GM12878 (cell line): ENCODE data around the gene NSFL1C. TPM values are rescaled to one million over a fixed set of nuclear protein-coding genes. Genes with fewer than 3 reads are reported as not detected.

ENCODE experiments used
- ATAC-seq: fragments of 200-7000 bp; cut with Tn5 transposase; 3 replicates; pipeline ENCODE4 v1.9.1; 2020; ENCODE audit warnings: mild to moderate bottlenecking, moderate library complexity
- BruUV-seq: library from RNA; stranded (reverse); fragments of 400-500 nt; replicated peaks from 2 replicates; lab custom pipeline; 2021; lab: Mats Ljungman, UMichigan
- CTCF ChIA-PET: fragments of 300-600 bp; sonication (Branson Sonifier 250); formaldehyde crosslinking; extraction: SDS; loops from one replicate; lab custom pipeline; 2021; ENCODE audit warnings: inconsistent platforms; lab: Yijun Ruan, JAX
- POLR2A ChIA-PET: fragments of 350-600 bp; formaldehyde crosslinking; extraction: SDS; loops from one replicate; lab custom pipeline; 2021; ENCODE audit warnings: inconsistent platforms; lab: Charles Lee
- RAD21 ChIA-PET: fragments of 300-600 bp; sonication (Branson Sonifier 250); formaldehyde crosslinking; loops from one replicate; lab custom pipeline; 2023; ENCODE audit warnings: antibody characterized with exemption; ENCODE audit not compliant: unreplicated experiment; lab: Charles Lee
- SMC1A ChIA-PET: fragments of 300-600 bp; sonication (Branson Sonifier 250); formaldehyde crosslinking; loops from one replicate; lab custom pipeline; 2023; ENCODE audit not compliant: unreplicated experiment, uncharacterized antibody; lab: Charles Lee
- DNase-seq: peaks from one replicate; pipeline ENCODE4 v3.0.0-alpha.2; 2011; ENCODE audit warnings: low read depth, low spot score
- FAIRE-seq: peaks from 3 replicates; lab custom pipeline; 2011; peaks lifted over from hg19 to GRCh38; lab: Jason Lieb, UNC
- H2AFZ ChIP-seq: 2 replicates; pipeline ENCODE4 v1.6.0; 2011; ENCODE audit warnings: low read depth, low read length, control low read depth; ENCODE audit not compliant: control insufficient read depth
- H3K27ac ChIP-seq: 2 replicates; pipeline ENCODE4 v1.5.1; 2011; ENCODE audit warnings: control low read depth; ENCODE audit not compliant: control insufficient read depth, insufficient read depth
- H3K27me3 ChIP-seq, 2 experiments: replicated peaks in 1 of 2; 2 replicates each; pipeline versions ENCODE4 v1.6.0 to v1.6.1; 2011; ENCODE audit warnings: low read length in 1 of 2; ENCODE audit not compliant: control insufficient read depth in 2 of 2, insufficient read depth in 2 of 2
- H3K36me3 ChIP-seq, 2 experiments: 2 replicates each; pipeline ENCODE4 v1.5.1; 2011; ENCODE audit warnings: low read length in 1 of 2; ENCODE audit not compliant: control insufficient read depth in 2 of 2, insufficient read depth in 2 of 2
- H3K4me1 ChIP-seq: 2 replicates; pipeline ENCODE4 v1.6.1; 2011; ENCODE audit warnings: mild to moderate bottlenecking, low read length, moderate library complexity, mixed read lengths; ENCODE audit not compliant: control insufficient read depth, insufficient read depth
- H3K4me2 ChIP-seq: 2 replicates; pipeline ENCODE4 v1.6.0; 2011; ENCODE audit warnings: control low read depth; ENCODE audit not compliant: control insufficient read depth, insufficient read depth
- H3K4me3 ChIP-seq: fragments of 200-600 bp; sonication (generic); 2 replicates; pipeline ENCODE4 v1.5.1; 2016
- H3K79me2 ChIP-seq: 2 replicates; pipeline ENCODE4 v1.6.0; 2011; ENCODE audit warnings: low read length; ENCODE audit not compliant: control insufficient read depth, insufficient read depth
- H3K9ac ChIP-seq: 2 replicates; pipeline ENCODE4 v1.8.0; 2011; ENCODE audit warnings: low read length, control low read depth, mixed read lengths; ENCODE audit not compliant: control insufficient read depth, insufficient read depth
- H3K9me3 ChIP-seq: replicated peaks from 3 replicates; pipeline ENCODE4 v1.5.1; 2011; ENCODE audit warnings: mild to moderate bottlenecking, low read length; ENCODE audit not compliant: control insufficient read depth, insufficient read depth
- H4K20me1 ChIP-seq: 2 replicates; pipeline ENCODE4 v1.6.0; 2011; ENCODE audit not compliant: control insufficient read depth, insufficient read depth
- BCL3 ChIP-seq: IDR thresholded peaks from 2 replicates; pipeline ENCODE4 v1.6.1; 2011; ENCODE audit warnings: borderline replicate concordance, low read depth, mild to moderate bottlenecking, moderate library complexity, low read length; ENCODE audit not compliant: insufficient read depth, poor library complexity, severe bottlenecking
- CEBPZ ChIP-seq: fragments of 150-350 bp; IDR thresholded peaks from 2 replicates; pipeline ENCODE4 v1.6.1; 2016; ENCODE audit warnings: low read depth, low read length
- EZH2 ChIP-seq: IDR thresholded peaks from 2 replicates; pipeline ENCODE4 v1.6.1; 2012; ENCODE audit warnings: low read depth, mild to moderate bottlenecking, control low read depth, inconsistent platforms, low read length, borderline replicate concordance; ENCODE audit not compliant: control insufficient read depth
- FOXK2 ChIP-seq: fragments of 450-650 bp; IDR thresholded peaks from 2 replicates; pipeline ENCODE4 v1.6.1; 2017; ENCODE audit warnings: mild to moderate bottlenecking, moderate library complexity
- IRF4 ChIP-seq: IDR thresholded peaks from 2 replicates; pipeline ENCODE4 v1.6.1; 2011; ENCODE audit warnings: low read depth, low read length
- MLLT1 ChIP-seq: fragments of 450-650 bp; IDR thresholded peaks from 2 replicates; pipeline ENCODE4 v1.6.1; 2016; ENCODE audit warnings: mild to moderate bottlenecking
- MTA2 ChIP-seq: fragments of 450-650 bp; IDR thresholded peaks from 2 replicates; pipeline ENCODE4 v1.6.1; 2016; ENCODE audit warnings: low read depth, mild to moderate bottlenecking, moderate library complexity
- MXI1 ChIP-seq: fragments of 150-350 bp; IDR thresholded peaks from 2 replicates; pipeline ENCODE4 v1.6.1; 2011; ENCODE audit warnings: low read depth, mild to moderate bottlenecking, inconsistent platforms, low read length, improper control_type of control experiment
- PBX3 ChIP-seq: IDR thresholded peaks from 2 replicates; pipeline ENCODE4 v1.6.1; 2011; ENCODE audit warnings: mild to moderate bottlenecking, low read depth, low read length, moderate library complexity; ENCODE audit not compliant: insufficient replicate concordance
- PKNOX1 ChIP-seq: fragments of 450-650 bp; IDR thresholded peaks from 2 replicates; pipeline ENCODE4 v1.6.1; 2016; ENCODE audit warnings: mild to moderate bottlenecking
- RAD21 ChIP-seq: IDR thresholded peaks from 2 replicates; pipeline ENCODE4 v1.6.1; 2011; ENCODE audit warnings: mild to moderate bottlenecking, low read depth, low read length, moderate library complexity; ENCODE audit not compliant: insufficient read depth
- SMAD5 ChIP-seq: IDR thresholded peaks from 2 replicates; pipeline ENCODE4 v1.6.1; 2016; ENCODE audit warnings: antibody characterized with exemption, low read depth
- TAF1 ChIP-seq: IDR thresholded peaks from 2 replicates; pipeline ENCODE4 v1.6.1; 2011; ENCODE audit warnings: mild to moderate bottlenecking, low read depth, low read length, borderline replicate concordance
- WGBS: methylation state at CpG from one replicate; pipeline ENCODE4 v1.1.6; 2016; ENCODE audit warnings: low lambda C conversion rate; ENCODE audit not compliant: insufficient replicate concordance, insufficient coverage; ENCODE audit errors: missing lambda C conversion rate; 5-methylcytosine and 5-hydroxymethylcytosine counted together
- in situ Hi-C: fragments of 300-500 bp; cut with MboI; formaldehyde crosslinking; loops from 9 replicates; pipeline ENCODE4 v1.14.3; 2018; ENCODE audit warnings: mixed read lengths
- intact Hi-C: fragments of 100-400 bp; cut with micrococcal nuclease; formaldehyde crosslinking; loops from one replicate; pipeline ENCODE4 v1.14.2; 2022; ENCODE audit not compliant: unreplicated experiment
- polyA plus RNA-seq, 11 experiments: library from polyadenylated mRNA; depleted of rRNA in 4 of 11; unstranded in 6 of 11; stranded (reverse) in 5 of 11; fragments of >200 nt; fragmentation: Nextera tagmentation in 4 of 11; fragmentation: Illumina TruSeq in 1 of 11; extraction: Ambion mirVana in 4 of 11; extraction: Trizol in 1 of 11; gene quantifications; 1 replicate in 1 of 11; 2 replicates in 10 of 11; pipeline versions ENCODE4 v1.2.1 to v1.2.3, GENCODE V29; 2011 to 2016; ENCODE audit warnings: inconsistent platforms in 2 of 11, missing spikeins in 2 of 11, low read depth in 1 of 11
- total RNA-seq, 4 experiments: library from RNA; depleted of rRNA in 3 of 4; stranded (reverse); fragments of >200 nt in 3 of 4; fragmentation: Illumina TruSeq in 1 of 4; extraction: Trizol in 1 of 4; gene quantifications; 2 replicates each; pipeline versions ENCODE4 v1.2.1 to v1.2.3, GENCODE V29; 2013 to 2021

The NSFL1C gene
- total and polyA plus RNA-seq, 10 of the 15 experiments (the other 5 are each of a cell fraction or from before 2014, with no cell fraction given), result 21.5 to 100 (median 38.1) TPM

- TF ChIP-seq BCL3 (no peak), PBX3 (no peak), IRF4 (no peak), FOXK2 (no peak), PKNOX1 (no peak), RAD21 (no peak)
Observed at GRCh38 chr20:1478566-1478965, 11.9 kb upstream of the NSFL1C start (continued).

- FAIRE-seq (no peak), DNase-seq (no peak), ATAC-seq (no peak)
- H3K4me3 ChIP-seq, result no peak overlapping the region
- H3K36me3 ChIP-seq, result no peaks in the 10 kb centered on the region
- no peak overlapping the region for H2AFZ ChIP-seq
- no peak overlapping the region for H3K4me2 ChIP-seq
- WGBS, result 58% methylated on average over 7 of the region's 7 CpGs
- no TSS peak for BruUV-seq
- no peaks in the 10 kb centered on the region for H3K4me1 ChIP-seq
- CTCF ChIA-PET, result interaction anchor here (3.5 kb wide), 1 partner anchor 26 kb away, joined by 20 read pairs; no protein-coding TSS in a partner anchor
- H3K27me3 ChIP-seq, result no peaks in the 10 kb centered on the region; a peak in 3 of 4 replicates
- no peaks in the 10 kb centered on the region for H4K20me1 ChIP-seq
- POLR2A ChIA-PET, result no interaction called here
- intact Hi-C loops, result no loop called here
- RAD21 ChIA-PET, result no interaction called here
- no peaks in the 10 kb centered on the region for H3K79me2 ChIP-seq
- in situ Hi-C loops, result no loop called here
- TF ChIP-seq MTA2 (no peak), SMAD5 (no peak), EZH2 (no peak), MXI1 (no peak), TAF1 (no peak), CEBPZ (no peak), MLLT1 (no peak)
- no peak overlapping the region for H3K27ac ChIP-seq
- no peak overlapping the region for H3K9ac ChIP-seq
- no peaks in the 10 kb centered on the region for H3K9me3 ChIP-seq
- SMC1A ChIA-PET, result interaction anchor here (1.5 kb wide), 1 partner anchor 26 kb away, joined by 4 read pairs; no protein-coding TSS in a partner anchor
Observed at GRCh38 chr20:1477896-1478490, 11.3 kb upstream of the NSFL1C start.
